Measurements from ENCODE around the gene GLCE.
"Not testable (repeated sequence)": the region's sequence is repeated elsewhere in the genome, so short reads cannot be mapped to it uniquely, and the experiment has no call there.

GLCE gene

GRCh38 chr15:69302087-69302486 lies 141.7 kb downstream of the GLCE start:
- H3K4ac ChIP-seq (ENCODE audit: low read length); H3K18ac ChIP-seq (ENCODE audit: low read length); H2BK15ac ChIP-seq (ENCODE audit: low read length); H3K9me3 ChIP-seq (replicated peaks in 1 of 2; ENCODE audit: control insufficient read depth in 2 of 2, insufficient read depth in 1 of 2, low read depth in 1 of 2, low read length in 2 of 2); H3K14ac ChIP-seq (ENCODE audit: low read length); H2AK5ac ChIP-seq (ENCODE audit: low read depth, low read length); H3K23ac ChIP-seq (ENCODE audit: low read depth, low read length, poor library complexity); H3K36me3 ChIP-seq (replicated peaks in 1 of 2; ENCODE audit: control insufficient read depth in 2 of 2, insufficient read depth in 2 of 2, low read length in 2 of 2); H3K9ac ChIP-seq (ENCODE audit: low read depth, low read length, poor library complexity); H2AFZ ChIP-seq (ENCODE audit: low read length); H2BK5ac ChIP-seq (ENCODE audit: low read length); H3K4me1 ChIP-seq (ENCODE audit: control insufficient read depth in 2 of 2, insufficient read depth in 1 of 2, low read depth in 1 of 2, low read length in 2 of 2); H3K27ac ChIP-seq (replicated peaks; ENCODE audit: low read length); DNase-seq (ENCODE audit: low spot score); H3K79me1 ChIP-seq (ENCODE audit: low read depth, low read length); H2BK12ac ChIP-seq (ENCODE audit: low read length); H2BK120ac ChIP-seq (ENCODE audit: low read depth, low read length); H3K4me2 ChIP-seq (ENCODE audit: insufficient read depth, low read length, poor library complexity, severe bottlenecking); H4K91ac ChIP-seq (ENCODE audit: low read depth, low read length, poor library complexity); H4K8ac ChIP-seq (ENCODE audit: low read depth, low read length); H3K4me3 ChIP-seq (ENCODE audit: low read length in 2 of 2): not testable (repeated sequence)
- WGBS, 2 donors (ENCODE audit: extremely low coverage in 2 of 2, insufficient read length in 2 of 2, insufficient replicate concordance in 1 of 2) = no CpG with 5 or more reads among the region's 6 CpGs
- peaks cover 8 to 50% (median 36%) of the 10 kb centered on the region in 3 experiments for H3K27me3 ChIP-seq (ENCODE audit: control insufficient read depth in 3 of 3, insufficient read depth in 3 of 3, low read depth in 1 of 3, low read length in 3 of 3)

GRCh38 chr15:69302929-69303328 lies 142.5 kb downstream of the GLCE start:
- no peaks in the 10 kb centered on the region for H3K36me3 ChIP-seq (replicated peaks in 1 of 2; ENCODE audit: control insufficient read depth in 2 of 2, insufficient read depth in 2 of 2, low read length in 2 of 2)
- H3K27me3 ChIP-seq (ENCODE audit: control insufficient read depth in 3 of 3, insufficient read depth in 3 of 3, low read depth in 1 of 3, low read length in 3 of 3) = peaks cover 8 to 43% (median 28%) of the 10 kb centered on the region in 3 experiments
- no peak overlapping the region for H4K8ac ChIP-seq (ENCODE audit: low read depth, low read length)
- H3K9ac ChIP-seq (ENCODE audit: low read depth, low read length, poor library complexity) = no peak overlapping the region
- H3K18ac ChIP-seq (ENCODE audit: low read length) = no peak overlapping the region
- H2AK5ac ChIP-seq (ENCODE audit: low read depth, low read length) = no peak overlapping the region
- no peak overlapping the region for H3K4me3 ChIP-seq (ENCODE audit: low read length in 2 of 2)
- DNase-seq (ENCODE audit: low spot score) = no peak
- no peaks in the 10 kb centered on the region for H3K9me3 ChIP-seq (replicated peaks in 1 of 2; ENCODE audit: control insufficient read depth in 2 of 2, insufficient read depth in 1 of 2, low read depth in 1 of 2, low read length in 2 of 2)
- no peak overlapping the region for H2BK15ac ChIP-seq (ENCODE audit: low read length)
- H3K23ac ChIP-seq (ENCODE audit: low read depth, low read length, poor library complexity) = no peak overlapping the region
- H2BK120ac ChIP-seq (ENCODE audit: low read depth, low read length) = no peak overlapping the region
- peaks cover 0 to 5% of the 10 kb centered on the region in 2 donors for H3K4me1 ChIP-seq (ENCODE audit: control insufficient read depth in 2 of 2, insufficient read depth in 1 of 2, low read depth in 1 of 2, low read length in 2 of 2)
- no peak overlapping the region for H3K14ac ChIP-seq (ENCODE audit: low read length)
- no peak overlapping the region for H3K4ac ChIP-seq (ENCODE audit: low read length)
- WGBS, 2 donors (ENCODE audit: extremely low coverage in 2 of 2, insufficient read length in 2 of 2, insufficient replicate concordance in 1 of 2) = no CpG with 5 or more reads among the region's 3 CpGs
- H2BK12ac ChIP-seq (ENCODE audit: low read length) = no peak overlapping the region
- no peak overlapping the region for H4K91ac ChIP-seq (ENCODE audit: low read depth, low read length, poor library complexity)
- no peak overlapping the region for H2BK5ac ChIP-seq (ENCODE audit: low read length)
- H2AFZ ChIP-seq (ENCODE audit: low read length) = no peak overlapping the region
- H3K4me2 ChIP-seq (ENCODE audit: insufficient read depth, low read length, poor library complexity, severe bottlenecking) = no peak overlapping the region
- H3K27ac ChIP-seq (replicated peaks; ENCODE audit: low read length) = no peak overlapping the region
- no peaks in the 10 kb centered on the region for H3K79me1 ChIP-seq (ENCODE audit: low read depth, low read length)

GRCh38 chr15:69303337-69304181 lies 143.1 kb downstream of the GLCE start:
- Histone ChIP-seq H3K23ac (ENCODE audit: low read depth, low read length, poor library complexity) (no peak overlapping the region), H3K4me3 (ENCODE audit: low read length in 2 of 2) (no peak overlapping the region), H3K4ac (ENCODE audit: low read length) (no peak overlapping the region), H3K36me3 (replicated peaks in 1 of 2; ENCODE audit: control insufficient read depth in 2 of 2, insufficient read depth in 2 of 2, low read length in 2 of 2) (no peaks in the 10 kb centered on the region), H2AK5ac (ENCODE audit: low read depth, low read length) (no peak overlapping the region), H4K8ac (ENCODE audit: low read depth, low read length) (no peak overlapping the region), H2AFZ (ENCODE audit: low read length) (no peak overlapping the region), H2BK5ac (ENCODE audit: low read length) (no peak overlapping the region), H3K4me1 (ENCODE audit: control insufficient read depth in 2 of 2, insufficient read depth in 1 of 2, low read depth in 1 of 2, low read length in 2 of 2) (peaks cover 0 to 2% of the 10 kb centered on the region in 2 donors), H3K9ac (ENCODE audit: low read depth, low read length, poor library complexity) (no peak overlapping the region), H3K27ac (replicated peaks; ENCODE audit: low read length) (no peak overlapping the region), H3K14ac (ENCODE audit: low read length) (no peak overlapping the region), H3K18ac (ENCODE audit: low read length) (peak overlapping the region; percentile 40), H2BK12ac (ENCODE audit: low read length) (no peak overlapping the region), H2BK120ac (ENCODE audit: low read depth, low read length) (no peak overlapping the region), H3K9me3 (replicated peaks in 1 of 2; ENCODE audit: control insufficient read depth in 2 of 2, insufficient read depth in 1 of 2, low read depth in 1 of 2, low read length in 2 of 2) (no peaks in the 10 kb centered on the region), H3K27me3 (ENCODE audit: control insufficient read depth in 3 of 3, insufficient read depth in 3 of 3, low read depth in 1 of 3, low read length in 3 of 3) (peaks cover 8 to 41% (median 22%) of the 10 kb centered on the region in 3 experiments), H4K91ac (ENCODE audit: low read depth, low read length, poor library complexity) (no peak overlapping the region), H3K4me2 (ENCODE audit: insufficient read depth, low read length, poor library complexity, severe bottlenecking) (no peak overlapping the region), H2BK15ac (ENCODE audit: low read length) (no peak overlapping the region), H3K79me1 (ENCODE audit: low read depth, low read length) (no peaks in the 10 kb centered on the region)
- no peak for DNase-seq (ENCODE audit: low spot score)
- no CpG with 5 or more reads among the region's 6 CpGs for WGBS, 2 donors (ENCODE audit: extremely low coverage in 2 of 2, insufficient read length in 2 of 2, insufficient replicate concordance in 1 of 2)

GRCh38 chr15:69304182-69304545 lies 143.7 kb downstream of the GLCE start:
- Histone ChIP-seq H3K9me3 (replicated peaks in 1 of 2; ENCODE audit: control insufficient read depth in 2 of 2, insufficient read depth in 1 of 2, low read depth in 1 of 2, low read length in 2 of 2) (no peaks in the 10 kb centered on the region), H2AK5ac (ENCODE audit: low read depth, low read length) (no peak overlapping the region), H3K4me3 (ENCODE audit: low read length in 2 of 2) (no peak overlapping the region), H2BK5ac (ENCODE audit: low read length) (no peak overlapping the region), H3K27me3 (ENCODE audit: control insufficient read depth in 3 of 3, insufficient read depth in 3 of 3, low read depth in 1 of 3, low read length in 3 of 3) (peaks cover 8 to 35% (median 16%) of the 10 kb centered on the region in 3 experiments), H3K18ac (ENCODE audit: low read length) (no peak overlapping the region), H3K23ac (ENCODE audit: low read depth, low read length, poor library complexity) (no peak overlapping the region), H3K4me2 (ENCODE audit: insufficient read depth, low read length, poor library complexity, severe bottlenecking) (no peak overlapping the region), H3K4ac (ENCODE audit: low read length) (no peak overlapping the region), H4K91ac (ENCODE audit: low read depth, low read length, poor library complexity) (no peak overlapping the region), H2AFZ (ENCODE audit: low read length) (no peak overlapping the region), H3K4me1 (ENCODE audit: control insufficient read depth in 2 of 2, insufficient read depth in 1 of 2, low read depth in 1 of 2, low read length in 2 of 2) (peaks cover 0 to 2% of the 10 kb centered on the region in 2 donors), H3K14ac (ENCODE audit: low read length) (no peak overlapping the region), H2BK120ac (ENCODE audit: low read depth, low read length) (no peak overlapping the region), H3K79me1 (ENCODE audit: low read depth, low read length) (no peaks in the 10 kb centered on the region), H3K27ac (replicated peaks; ENCODE audit: low read length) (no peak overlapping the region), H2BK12ac (ENCODE audit: low read length) (no peak overlapping the region), H3K9ac (ENCODE audit: low read depth, low read length, poor library complexity) (no peak overlapping the region), H3K36me3 (replicated peaks in 1 of 2; ENCODE audit: control insufficient read depth in 2 of 2, insufficient read depth in 2 of 2, low read length in 2 of 2) (no peaks in the 10 kb centered on the region), H4K8ac (ENCODE audit: low read depth, low read length) (no peak overlapping the region), H2BK15ac (ENCODE audit: low read length) (no peak overlapping the region)
- no peak for DNase-seq (ENCODE audit: low spot score)
- no CpG with 5 or more reads among the region's 5 CpGs for WGBS, 2 donors (ENCODE audit: extremely low coverage in 2 of 2, insufficient read length in 2 of 2, insufficient replicate concordance in 1 of 2)

Measured in neuronal stem cell (in vitro differentiated cells).